Astrocyte (in vitro differentiated cells and primary cell): ENCODE measurements around the gene C1orf105.

Experiments used
- CTCF ChIP-seq: IDR thresholded peaks from 2 replicates; pipeline ENCODE4 v1.5.1; 2011; ENCODE audit warnings: low read depth, mild to moderate bottlenecking, inconsistent platforms, low read length, moderate library complexity; ENCODE audit not compliant: insufficient read depth
- EZH2 ChIP-seq: IDR thresholded peaks from 2 replicates; pipeline ENCODE4 v1.6.1; 2012; ENCODE audit warnings: mild to moderate bottlenecking, low read length, inconsistent platforms; ENCODE audit not compliant: insufficient read depth

GRCh38 chr1:172376431-172376830, 44.1 kb upstream of the C1orf105 start:
- TF ChIP-seq CTCF (no peak), EZH2 (no peak)
